ENCODE results near the gene CPXM2. TPM values are rescaled to one million over a fixed set of nuclear protein-coding genes. Genes with fewer than 3 reads are reported as not detected.

The CPXM2 gene
- total RNA-seq, 3 donors from 2014 or later, result 3.1 to 56.1 (median 7.7) TPM

GRCh38 chr10:123777881-123778280, 113.7 kb downstream of the CPXM2 start:
- H3K36me3 ChIP-seq (ENCODE audit: low read depth), result no peaks in the 10 kb centered on the region
- peaks cover 6% of the 10 kb centered on the region for H3K4me1 ChIP-seq (ENCODE audit: low read depth)
- intact Hi-C loops (cut with DNase I, micrococcal nuclease), result no loop called here
- DNase-seq, result peak in 1 of 3 donors; percentile 28
- TF ChIP-seq, protein P1, sequence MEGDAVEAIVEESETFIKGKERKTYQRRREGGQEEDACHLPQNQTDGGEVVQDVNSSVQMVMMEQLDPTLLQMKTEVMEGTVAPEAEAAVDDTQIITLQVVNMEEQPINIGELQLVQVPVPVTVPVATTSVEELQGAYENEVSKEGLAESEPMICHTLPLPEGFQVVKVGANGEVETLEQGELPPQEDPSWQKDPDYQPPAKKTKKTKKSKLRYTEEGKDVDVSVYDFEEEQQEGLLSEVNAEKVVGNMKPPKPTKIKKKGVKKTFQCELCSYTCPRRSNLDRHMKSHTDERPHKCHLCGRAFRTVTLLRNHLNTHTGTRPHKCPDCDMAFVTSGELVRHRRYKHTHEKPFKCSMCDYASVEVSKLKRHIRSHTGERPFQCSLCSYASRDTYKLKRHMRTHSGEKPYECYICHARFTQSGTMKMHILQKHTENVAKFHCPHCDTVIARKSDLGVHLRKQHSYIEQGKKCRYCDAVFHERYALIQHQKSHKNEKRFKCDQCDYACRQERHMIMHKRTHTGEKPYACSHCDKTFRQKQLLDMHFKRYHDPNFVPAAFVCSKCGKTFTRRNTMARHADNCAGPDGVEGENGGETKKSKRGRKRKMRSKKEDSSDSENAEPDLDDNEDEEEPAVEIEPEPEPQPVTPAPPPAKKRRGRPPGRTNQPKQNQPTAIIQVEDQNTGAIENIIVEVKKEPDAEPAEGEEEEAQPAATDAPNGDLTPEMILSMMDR (IDR thresholded peaks at IDR 0.05), result no peak
- H3K9me3 ChIP-seq, result no peaks in the 10 kb centered on the region
- peak; percentile 62 for ATAC-seq
- H3K4me3 ChIP-seq, result no peak overlapping the region

- intact Hi-C loops (cut with DNase I, micrococcal nuclease), result no loop called here
- Histone ChIP-seq H3K9me3 (no peaks in the 10 kb centered on the region), H3K4me3 (no peak overlapping the region), H3K4me1 (ENCODE audit: low read depth) (peaks cover 6% of the 10 kb centered on the region), H3K36me3 (ENCODE audit: low read depth) (no peaks in the 10 kb centered on the region)
- DNase-seq (peak in 2 of 3 donors; percentile 17 to 34), ATAC-seq (peak; percentile 87)
- TF ChIP-seq, protein P1 (IDR thresholded peaks at IDR 0.05), result no peak
Observed at GRCh38 chr10:123774132-123774742, 117.4 kb downstream of the CPXM2 start.

- intact Hi-C loops (cut with DNase I, micrococcal nuclease), result no loop called here
Observed at GRCh38 chr10:123772645-123773508, 118.7 kb downstream of the CPXM2 start.

GRCh38 chr10:123771877-123772644, 119.5 kb downstream of the CPXM2 start:
- intact Hi-C loops (cut with DNase I, micrococcal nuclease), result no loop called here
- no peaks in the 10 kb centered on the region for H3K9me3 ChIP-seq
- no peaks in the 10 kb centered on the region for H3K36me3 ChIP-seq (ENCODE audit: low read depth)

More at GRCh38 chr10:123772645-123773508, 118.7 kb downstream of the CPXM2 start:
- no peak for ATAC-seq
- TF ChIP-seq, protein P1 (IDR thresholded peaks at IDR 0.05), result no peak
- DNase-seq, result no peak
- Histone ChIP-seq H3K36me3 (ENCODE audit: low read depth) (no peaks in the 10 kb centered on the region), H3K9me3 (no peaks in the 10 kb centered on the region), H3K4me3 (no peak overlapping the region), H3K4me1 (ENCODE audit: low read depth) (peaks cover 6% of the 10 kb centered on the region)

GRCh38 chr10:123769647-123770046, 122.0 kb downstream of the CPXM2 start:
- no peak for DNase-seq
- intact Hi-C loops (cut with DNase I, micrococcal nuclease), result no loop called here

More at GRCh38 chr10:123771877-123772644, 119.5 kb downstream of the CPXM2 start:
- Histone ChIP-seq H3K4me1 (ENCODE audit: low read depth) (no peaks in the 10 kb centered on the region), H3K4me3 (no peak overlapping the region)
- ATAC-seq (no peak), DNase-seq (no peak)
- TF ChIP-seq, protein P1 (IDR thresholded peaks at IDR 0.05), result no peak

More at GRCh38 chr10:123769647-123770046, 122.0 kb downstream of the CPXM2 start:
- TF ChIP-seq, protein P1 (IDR thresholded peaks at IDR 0.05), result no peak
- no peaks in the 10 kb centered on the region for H3K36me3 ChIP-seq (ENCODE audit: low read depth)
- H3K4me1 ChIP-seq (ENCODE audit: low read depth), result no peaks in the 10 kb centered on the region
- H3K4me3 ChIP-seq, result no peak overlapping the region
- no peak for ATAC-seq
- H3K9me3 ChIP-seq, result no peaks in the 10 kb centered on the region

All from mucosa of descending colon (tissue), 3 donors.